ENCODE measurements around the gene ZFY.
A peak's percentile ranks its signal among the peaks of the same experiment; 100 is the strongest.
"Not testable (repeated sequence)": the region's sequence is repeated elsewhere in the genome, so short reads cannot be mapped to it uniquely, and the experiment has no call there.

ZFY gene

GRCh38 chrY:3003846-3004245 is 68.7 kb downstream of the ZFY start:
- Histone ChIP-seq H3K9ac (ENCODE audit: low read depth, low read length) (peak overlapping the region; percentile 74), H3K9me3 (ENCODE audit: insufficient read depth, low read length, severe bottlenecking) (no peaks in the 10 kb centered on the region), H3K27me3 (ENCODE audit: insufficient read depth, low read length, poor library complexity) (no peaks in the 10 kb centered on the region), H3K4me3 (ENCODE audit: low read depth in 1 of 2, low read length in 2 of 2) (peak overlapping the region; percentile 44 to 69; a peak in 3 of 4 replicates), H4K20me1 (ENCODE audit: insufficient read depth, low read length) (no peaks in the 10 kb centered on the region), H3K79me2 (ENCODE audit: insufficient read depth, low read length) (0 out of 2 replicates have a peak, but pooled peaks cover 3% of the 10 kb centered on the region), H2AFZ (ENCODE audit: low read depth, low read length) (peak overlapping the region; percentile 79; the same call in 1 of the 2 replicates), H3K4me1 (ENCODE audit: insufficient read depth, low read length) (peaks cover 50% of the 10 kb centered on the region), H3K4me2 (ENCODE audit: insufficient read depth, low read length) (peak overlapping the region; percentile 77), H3K36me3 (ENCODE audit: insufficient read depth, low read length) (no peaks in the 10 kb centered on the region), H3K27ac (ENCODE audit: low read length) (peak overlapping the region; percentile 98)
- ATAC-seq (ENCODE audit: insufficient read depth, low read depth) (peak; percentile 85), DNase-seq (peak; percentile 72)
- TF ChIP-seq EZH2 (IDR thresholded peaks at IDR 0.05; ENCODE audit: borderline replicate concordance, low read depth, low read length, severe bottlenecking) (no peak), CTCF (IDR thresholded peaks at IDR 0.05; ENCODE audit: borderline replicate concordance, extremely low read depth, low read length, poor library complexity, severe bottlenecking) (no peak)

- H2AFZ ChIP-seq (ENCODE audit: low read depth, low read length); H3K9ac ChIP-seq (ENCODE audit: low read depth, low read length); H3K4me3 ChIP-seq (ENCODE audit: low read depth in 1 of 2, low read length in 2 of 2); H3K27ac ChIP-seq (ENCODE audit: low read length); H3K79me2 ChIP-seq (ENCODE audit: insufficient read depth, low read length); ATAC-seq (ENCODE audit: insufficient read depth, low read depth); H3K4me2 ChIP-seq (ENCODE audit: insufficient read depth, low read length); H3K27me3 ChIP-seq (ENCODE audit: insufficient read depth, low read length, poor library complexity); H3K9me3 ChIP-seq (ENCODE audit: insufficient read depth, low read length, severe bottlenecking); DNase-seq; H3K36me3 ChIP-seq (ENCODE audit: insufficient read depth, low read length); H4K20me1 ChIP-seq (ENCODE audit: insufficient read depth, low read length): not testable (repeated sequence)
- peaks cover 37% of the 10 kb centered on the region for H3K4me1 ChIP-seq (ENCODE audit: insufficient read depth, low read length)
Observed at GRCh38 chrY:3006031-3006430, 70.8 kb downstream of the ZFY start.

- no peaks in the 10 kb centered on the region for H4K20me1 ChIP-seq (ENCODE audit: insufficient read depth, low read length)
- ATAC-seq (ENCODE audit: insufficient read depth, low read depth) (no peak), DNase-seq (no peak)
- H3K79me2 ChIP-seq (ENCODE audit: insufficient read depth, low read length) = 0 out of 2 replicates have a peak, but pooled peaks cover 3% of the 10 kb centered on the region
- no peak for TF ChIP-seq CTCF (IDR thresholded peaks at IDR 0.05; ENCODE audit: borderline replicate concordance, extremely low read depth, low read length, poor library complexity, severe bottlenecking)
- no peak for TF ChIP-seq EZH2 (IDR thresholded peaks at IDR 0.05; ENCODE audit: borderline replicate concordance, low read depth, low read length, severe bottlenecking)
- H3K36me3 ChIP-seq (ENCODE audit: insufficient read depth, low read length) = no peaks in the 10 kb centered on the region
- peaks cover 17% of the 10 kb centered on the region for H3K4me1 ChIP-seq (ENCODE audit: insufficient read depth, low read length)
- no peak overlapping the region for H2AFZ ChIP-seq (ENCODE audit: low read depth, low read length)
- no peak overlapping the region for H3K9ac ChIP-seq (ENCODE audit: low read depth, low read length)
- H3K9me3 ChIP-seq (ENCODE audit: insufficient read depth, low read length, severe bottlenecking) = no peaks in the 10 kb centered on the region
- H3K4me2 ChIP-seq (ENCODE audit: insufficient read depth, low read length) = no peak overlapping the region
- H3K27me3 ChIP-seq (ENCODE audit: insufficient read depth, low read length, poor library complexity) = no peaks in the 10 kb centered on the region
- H3K27ac ChIP-seq (ENCODE audit: low read length) = no peak overlapping the region
- H3K4me3 ChIP-seq (ENCODE audit: low read depth in 1 of 2, low read length in 2 of 2) = no peak overlapping the region
Observed at GRCh38 chrY:3007967-3008366, 72.8 kb downstream of the ZFY start.

GRCh38 chrY:3012226-3012625 is 77.0 kb downstream of the ZFY start:
- Histone ChIP-seq H3K27me3 (ENCODE audit: insufficient read depth, low read length, poor library complexity) (no peaks in the 10 kb centered on the region), H4K20me1 (ENCODE audit: insufficient read depth, low read length) (no peaks in the 10 kb centered on the region), H3K36me3 (ENCODE audit: insufficient read depth, low read length) (no peaks in the 10 kb centered on the region), H3K27ac (ENCODE audit: low read length) (no peak overlapping the region), H3K4me3 (ENCODE audit: low read depth in 1 of 2, low read length in 2 of 2) (no peak overlapping the region), H3K9me3 (ENCODE audit: insufficient read depth, low read length, severe bottlenecking) (no peaks in the 10 kb centered on the region), H3K4me2 (ENCODE audit: insufficient read depth, low read length) (no peak overlapping the region), H2AFZ (ENCODE audit: low read depth, low read length) (no peak overlapping the region), H3K4me1 (ENCODE audit: insufficient read depth, low read length) (peaks cover 2% of the 10 kb centered on the region; the same call in 1 of the 2 replicates), H3K9ac (ENCODE audit: low read depth, low read length) (no peak overlapping the region), H3K79me2 (ENCODE audit: insufficient read depth, low read length) (no peaks in the 10 kb centered on the region)
- TF ChIP-seq CTCF (IDR thresholded peaks at IDR 0.05; ENCODE audit: borderline replicate concordance, extremely low read depth, low read length, poor library complexity, severe bottlenecking) (no peak), EZH2 (IDR thresholded peaks at IDR 0.05; ENCODE audit: borderline replicate concordance, low read depth, low read length, severe bottlenecking) (no peak)
- DNase-seq (no peak), ATAC-seq (ENCODE audit: insufficient read depth, low read depth) (no peak)

Measured in DND-41 (cell line).